ENCODE results near the gene RPAIN. TPM values are rescaled to one million over a fixed set of nuclear protein-coding genes. Genes with fewer than 3 reads are reported as not detected.
"Not testable (repeated sequence)": the region's sequence is repeated elsewhere in the genome, so short reads cannot be mapped to it uniquely, and the experiment has no call there.

The RPAIN gene
- total RNA-seq, 1 experiment from 2014 or later = 61.3 TPM

- no peak for DNase-seq (ENCODE audit: low spot score)
- in situ Hi-C loops (cut with HindIII; ENCODE audit: low sequenced_read_pairs) = no loop called here
These were observed 4.9 kb downstream of the RPAIN start for GRCh38 chr17:5424909-5425308.

GRCh38 chr17:5425826-5426225 is 5.8 kb downstream of the RPAIN start:
- in situ Hi-C loops (cut with HindIII; ENCODE audit: low sequenced_read_pairs) = no loop called here
- no peak for DNase-seq (ENCODE audit: low spot score)

GRCh38 chr17:5429191-5429887 is 9.4 kb downstream of the RPAIN start:
- no peak for DNase-seq (ENCODE audit: low spot score)
- in situ Hi-C loops (cut with HindIII; ENCODE audit: low sequenced_read_pairs) = no loop called here

GRCh38 chr17:5430413-5430999 is 10.5 kb downstream of the RPAIN start:
- in situ Hi-C loops (cut with HindIII; ENCODE audit: low sequenced_read_pairs) = no loop called here
- DNase-seq (ENCODE audit: low spot score) = no peak

- in situ Hi-C loops (cut with HindIII; ENCODE audit: low sequenced_read_pairs); DNase-seq (ENCODE audit: low spot score): not testable (repeated sequence)
These were observed 11.3 kb downstream of the RPAIN start for GRCh38 chr17:5431234-5431633.

GRCh38 chr17:5431949-5432556 is 12.1 kb downstream of the RPAIN start:
- in situ Hi-C loops (cut with HindIII; ENCODE audit: low sequenced_read_pairs) = no loop called here
- DNase-seq (ENCODE audit: low spot score) = no peak

- no peak for DNase-seq (ENCODE audit: low spot score)
- in situ Hi-C loops (cut with HindIII; ENCODE audit: low sequenced_read_pairs) = no loop called here
These were observed 15.0 kb downstream of the RPAIN start for GRCh38 chr17:5434984-5435383.

GRCh38 chr17:5435781-5436315 is 15.9 kb downstream of the RPAIN start:
- DNase-seq (ENCODE audit: low spot score); in situ Hi-C loops (cut with HindIII; ENCODE audit: low sequenced_read_pairs): not testable (repeated sequence)

- no peak for DNase-seq (ENCODE audit: low spot score)
- in situ Hi-C loops (cut with HindIII; ENCODE audit: low sequenced_read_pairs) = no loop called here
These were observed 17.8 kb downstream of the RPAIN start for GRCh38 chr17:5437721-5438317.

- peak; percentile 88 for DNase-seq (ENCODE audit: low spot score)
- in situ Hi-C loops (cut with HindIII; ENCODE audit: low sequenced_read_pairs) = no loop called here
These were observed 18.9 kb downstream of the RPAIN start, which contains the start of gene C1QBP for GRCh38 chr17:5438716-5439445. Gene C1QBP, minus strand, starts transcription at chr17:5439155. Its CDS starts 82 bp downstream, at chr17:5439073.

- no peak for DNase-seq (ENCODE audit: low spot score)
- in situ Hi-C loops (cut with HindIII; ENCODE audit: low sequenced_read_pairs) = no loop called here
These were observed 19.4 kb downstream of the RPAIN start for GRCh38 chr17:5439446-5439764.

- DNase-seq (ENCODE audit: low spot score) = no peak
- in situ Hi-C loops (cut with HindIII; ENCODE audit: low sequenced_read_pairs) = no loop called here
These were observed 23.7 kb downstream of the RPAIN start for GRCh38 chr17:5443728-5444127.

- DNase-seq (ENCODE audit: low spot score) = no peak
- in situ Hi-C loops (cut with HindIII; ENCODE audit: low sequenced_read_pairs) = no loop called here
These were observed 24.2 kb downstream of the RPAIN start for GRCh38 chr17:5444209-5444608.

- in situ Hi-C loops (cut with HindIII; ENCODE audit: low sequenced_read_pairs) = no loop called here
- peak; percentile 19 for DNase-seq (ENCODE audit: low spot score)
These were observed 26.8 kb downstream of the RPAIN start for GRCh38 chr17:5446786-5447185.

GRCh38 chr17:5464717-5465507 is 44.9 kb downstream of the RPAIN start:
- in situ Hi-C loops (cut with HindIII; ENCODE audit: low sequenced_read_pairs) = no loop called here
- DNase-seq (ENCODE audit: low spot score) = no peak

- in situ Hi-C loops (cut with HindIII; ENCODE audit: low sequenced_read_pairs) = no loop called here
- DNase-seq (ENCODE audit: low spot score) = no peak
These were observed 46.3 kb downstream of the RPAIN start for GRCh38 chr17:5466295-5466694.

- in situ Hi-C loops (cut with HindIII; ENCODE audit: low sequenced_read_pairs) = no loop called here
- no peak for DNase-seq (ENCODE audit: low spot score)
These were observed 47.4 kb downstream of the RPAIN start for GRCh38 chr17:5467416-5467815.

GRCh38 chr17:5468075-5468473 is 48.1 kb downstream of the RPAIN start:
- in situ Hi-C loops (cut with HindIII; ENCODE audit: low sequenced_read_pairs) = no loop called here
- DNase-seq (ENCODE audit: low spot score) = no peak

GRCh38 chr17:5472511-5472910 is 52.5 kb downstream of the RPAIN start:
- in situ Hi-C loops (cut with HindIII; ENCODE audit: low sequenced_read_pairs) = no loop called here
- no peak for DNase-seq (ENCODE audit: low spot score)
